AG09309 (cell line): ENCODE results near the gene EIF2S3.

Experiments used
- DNase-seq: peaks from one replicate; pipeline ENCODE4 v3.0.0-alpha.2; 2010; ENCODE audit warnings: low read depth
- H3K4me3 ChIP-seq: 2 replicates; pipeline ENCODE4 v1.5.1; 2011; ENCODE audit warnings: mild to moderate bottlenecking, low read depth, low read length, moderate library complexity; ENCODE audit not compliant: control insufficient read depth
- TF ChIP-seq, protein P1 (sequence below): IDR thresholded peaks from 2 replicates; pipeline ENCODE4 v1.5.1; 2011; ENCODE audit warnings: mild to moderate bottlenecking, low read depth, low read length, inconsistent platforms; ENCODE audit not compliant: insufficient read depth, control insufficient read depth; ENCODE audit errors: missing control alignments

Gene EIF2S3

GRCh38 chrX:24098932-24099331 lies 44.2 kb downstream of the EIF2S3 start:
- no peak for DNase-seq
- no peak overlapping the region for H3K4me3 ChIP-seq
- TF ChIP-seq, protein P1, sequence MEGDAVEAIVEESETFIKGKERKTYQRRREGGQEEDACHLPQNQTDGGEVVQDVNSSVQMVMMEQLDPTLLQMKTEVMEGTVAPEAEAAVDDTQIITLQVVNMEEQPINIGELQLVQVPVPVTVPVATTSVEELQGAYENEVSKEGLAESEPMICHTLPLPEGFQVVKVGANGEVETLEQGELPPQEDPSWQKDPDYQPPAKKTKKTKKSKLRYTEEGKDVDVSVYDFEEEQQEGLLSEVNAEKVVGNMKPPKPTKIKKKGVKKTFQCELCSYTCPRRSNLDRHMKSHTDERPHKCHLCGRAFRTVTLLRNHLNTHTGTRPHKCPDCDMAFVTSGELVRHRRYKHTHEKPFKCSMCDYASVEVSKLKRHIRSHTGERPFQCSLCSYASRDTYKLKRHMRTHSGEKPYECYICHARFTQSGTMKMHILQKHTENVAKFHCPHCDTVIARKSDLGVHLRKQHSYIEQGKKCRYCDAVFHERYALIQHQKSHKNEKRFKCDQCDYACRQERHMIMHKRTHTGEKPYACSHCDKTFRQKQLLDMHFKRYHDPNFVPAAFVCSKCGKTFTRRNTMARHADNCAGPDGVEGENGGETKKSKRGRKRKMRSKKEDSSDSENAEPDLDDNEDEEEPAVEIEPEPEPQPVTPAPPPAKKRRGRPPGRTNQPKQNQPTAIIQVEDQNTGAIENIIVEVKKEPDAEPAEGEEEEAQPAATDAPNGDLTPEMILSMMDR = no peak

- TF ChIP-seq, protein P1 = no peak
- DNase-seq = no peak
Observed at GRCh38 chrX:24099394-24099793, 44.6 kb downstream of the EIF2S3 start.

DNA sequence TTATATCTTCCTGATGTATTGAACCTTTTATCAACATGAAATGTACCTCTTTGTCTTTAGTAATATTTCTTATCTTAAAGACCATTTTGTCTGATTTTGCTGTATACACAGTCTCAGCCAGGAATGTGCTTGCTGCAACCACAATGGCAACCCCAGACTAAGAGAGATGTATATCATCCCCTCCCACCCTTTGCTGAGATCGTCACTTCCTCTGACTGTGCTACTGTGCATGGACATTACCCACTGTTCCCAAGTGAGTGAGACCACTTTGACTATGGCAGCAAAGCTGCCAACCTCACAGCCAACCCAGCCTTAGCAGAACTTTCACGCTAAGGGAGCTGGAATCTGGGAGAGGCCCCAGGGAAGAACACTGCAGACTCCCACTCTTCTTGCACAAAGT lies 46.0 kb downstream of the EIF2S3 start:
- H3K4me3 ChIP-seq = no peak overlapping the region
- no peak for DNase-seq
- TF ChIP-seq, protein P1 = no peak

More at GRCh38 chrX:24099394-24099793, 44.6 kb downstream of the EIF2S3 start:
- H3K4me3 ChIP-seq = no peak overlapping the region

GRCh38 chrX:24110069-24110468 lies 55.3 kb downstream of the EIF2S3 start:
- TF ChIP-seq, protein P1 = no peak
- no peak overlapping the region for H3K4me3 ChIP-seq
- no peak for DNase-seq

DNA sequence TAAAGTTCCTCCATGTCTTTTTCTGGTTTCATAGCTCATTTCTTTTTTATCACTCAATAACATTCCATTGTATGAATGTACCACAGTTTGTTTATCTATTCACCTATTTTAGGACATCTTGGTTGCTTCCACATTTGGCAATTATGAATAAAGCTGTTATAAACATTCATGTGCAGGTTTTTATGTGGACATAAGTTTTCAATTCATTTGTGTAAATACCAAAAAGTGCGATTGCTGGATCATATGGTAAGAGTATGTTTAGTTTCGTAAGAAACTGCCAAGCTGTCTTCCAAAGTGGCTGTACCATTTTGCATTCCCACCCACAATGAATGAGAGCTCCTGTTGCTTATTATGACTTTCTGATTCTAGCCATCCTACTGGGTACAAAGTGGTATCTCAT lies 58.4 kb downstream of the EIF2S3 start:
- peak; percentile 61 for DNase-seq
- TF ChIP-seq, protein P1 = no peak
- H3K4me3 ChIP-seq = no peak overlapping the region

- H3K4me3 ChIP-seq = no peak overlapping the region
- DNase-seq = peak; percentile 57
Observed at GRCh38 chrX:24117258-24117657, 62.5 kb downstream of the EIF2S3 start.

GRCh38 chrX:24124244-24124799 lies 69.6 kb downstream of the EIF2S3 start:
- no peak for DNase-seq
- no peak overlapping the region for H3K4me3 ChIP-seq
- TF ChIP-seq, protein P1 = no peak

More at GRCh38 chrX:24117258-24117657, 62.5 kb downstream of the EIF2S3 start:
- TF ChIP-seq, protein P1 = no peak
